GM12878 (cell line): Measurements from ENCODE around the gene INSYN2B. TPM values are rescaled to one million over a fixed set of nuclear protein-coding genes. Genes with fewer than 3 reads are reported as not detected.

Source experiments
- ATAC-seq: fragments of 200-7000 bp; cut with Tn5 transposase; 3 replicates; pipeline ENCODE4 v1.9.1; 2020; ENCODE audit warnings: mild to moderate bottlenecking, moderate library complexity
- BruUV-seq: library from RNA; stranded (reverse); fragments of 400-500 nt; replicated peaks from 2 replicates; lab custom pipeline; 2021; lab: Mats Ljungman, UMichigan
- CTCF ChIA-PET: fragments of 300-600 bp; sonication (Branson Sonifier 250); formaldehyde crosslinking; extraction: SDS; loops from one replicate; lab custom pipeline; 2021; ENCODE audit warnings: inconsistent platforms; lab: Yijun Ruan, JAX
- POLR2A ChIA-PET: fragments of 350-600 bp; formaldehyde crosslinking; extraction: SDS; loops from one replicate; lab custom pipeline; 2021; ENCODE audit warnings: inconsistent platforms; lab: Charles Lee
- RAD21 ChIA-PET: fragments of 300-600 bp; sonication (Branson Sonifier 250); formaldehyde crosslinking; loops from one replicate; lab custom pipeline; 2023; ENCODE audit warnings: antibody characterized with exemption; ENCODE audit not compliant: unreplicated experiment; lab: Charles Lee
- SMC1A ChIA-PET: fragments of 300-600 bp; sonication (Branson Sonifier 250); formaldehyde crosslinking; loops from one replicate; lab custom pipeline; 2023; ENCODE audit not compliant: unreplicated experiment, uncharacterized antibody; lab: Charles Lee
- DNase-seq: peaks from one replicate; pipeline ENCODE4 v3.0.0-alpha.2; 2011; ENCODE audit warnings: low read depth, low spot score
- FAIRE-seq: peaks from 3 replicates; lab custom pipeline; 2011; peaks lifted over from hg19 to GRCh38; lab: Jason Lieb, UNC
- H2AFZ ChIP-seq: 2 replicates; pipeline ENCODE4 v1.6.0; 2011; ENCODE audit warnings: low read depth, low read length, control low read depth; ENCODE audit not compliant: control insufficient read depth
- H3K27ac ChIP-seq: 2 replicates; pipeline ENCODE4 v1.5.1; 2011; ENCODE audit warnings: control low read depth; ENCODE audit not compliant: control insufficient read depth, insufficient read depth
- H3K27me3 ChIP-seq, 2 experiments: replicated peaks in 1 of 2; 2 replicates each; pipeline versions ENCODE4 v1.6.0 to v1.6.1; 2011; ENCODE audit warnings: low read length in 1 of 2; ENCODE audit not compliant: control insufficient read depth in 2 of 2, insufficient read depth in 2 of 2
- H3K36me3 ChIP-seq, 2 experiments: 2 replicates each; pipeline ENCODE4 v1.5.1; 2011; ENCODE audit warnings: low read length in 1 of 2; ENCODE audit not compliant: control insufficient read depth in 2 of 2, insufficient read depth in 2 of 2
- H3K4me1 ChIP-seq: 2 replicates; pipeline ENCODE4 v1.6.1; 2011; ENCODE audit warnings: mild to moderate bottlenecking, low read length, moderate library complexity, mixed read lengths; ENCODE audit not compliant: control insufficient read depth, insufficient read depth
- H3K4me2 ChIP-seq: 2 replicates; pipeline ENCODE4 v1.6.0; 2011; ENCODE audit warnings: control low read depth; ENCODE audit not compliant: control insufficient read depth, insufficient read depth
- H3K4me3 ChIP-seq: fragments of 200-600 bp; sonication (generic); 2 replicates; pipeline ENCODE4 v1.5.1; 2016
- H3K79me2 ChIP-seq: 2 replicates; pipeline ENCODE4 v1.6.0; 2011; ENCODE audit warnings: low read length; ENCODE audit not compliant: control insufficient read depth, insufficient read depth
- H3K9ac ChIP-seq: 2 replicates; pipeline ENCODE4 v1.8.0; 2011; ENCODE audit warnings: low read length, control low read depth, mixed read lengths; ENCODE audit not compliant: control insufficient read depth, insufficient read depth
- H3K9me3 ChIP-seq: replicated peaks from 3 replicates; pipeline ENCODE4 v1.5.1; 2011; ENCODE audit warnings: mild to moderate bottlenecking, low read length; ENCODE audit not compliant: control insufficient read depth, insufficient read depth
- H4K20me1 ChIP-seq: 2 replicates; pipeline ENCODE4 v1.6.0; 2011; ENCODE audit not compliant: control insufficient read depth, insufficient read depth
- CEBPB ChIP-seq, 2 experiments: fragments of 150-350 bp in 1 of 2; IDR thresholded peaks; 2 replicates each; pipeline ENCODE4 v1.6.1; 2012 to 2014; ENCODE audit warnings: low read depth in 2 of 2, low read length in 2 of 2, borderline replicate concordance in 1 of 2, inconsistent platforms in 1 of 2
- E2F4 ChIP-seq: IDR thresholded peaks from 2 replicates; pipeline ENCODE4 v1.6.1; 2012; ENCODE audit warnings: low read depth, low read length, improper control_type of control experiment
- EGR1 ChIP-seq, 2 experiments: IDR thresholded peaks; 1 replicate in 1 of 2; 2 replicates in 1 of 2; pipeline ENCODE4 v1.6.1; 2011 to 2012; ENCODE audit warnings: low read depth in 2 of 2, low read length in 2 of 2, borderline replicate concordance in 1 of 2, mild to moderate bottlenecking in 1 of 2, moderate library complexity in 1 of 2
- GABPA ChIP-seq: IDR thresholded peaks from 2 replicates; pipeline ENCODE4 v1.6.1; 2014; ENCODE audit warnings: antibody characterized with exemption, low read depth, mild to moderate bottlenecking, inconsistent platforms
- IKZF2 ChIP-seq, 2 experiments: fragments of 450-650 bp; IDR thresholded peaks; 2 replicates each; pipeline ENCODE4 v1.6.1; 2017; ENCODE audit warnings: mild to moderate bottlenecking in 2 of 2, moderate library complexity in 2 of 2
- NFYA ChIP-seq: IDR thresholded peaks from 2 replicates; pipeline ENCODE4 v1.6.1; 2011; ENCODE audit warnings: low read depth, mild to moderate bottlenecking, low read length, improper control_type of control experiment, borderline replicate concordance
- USF2 ChIP-seq: IDR thresholded peaks from 2 replicates; pipeline ENCODE4 v1.6.1; 2011; ENCODE audit warnings: low read depth, low read length, improper control_type of control experiment, borderline replicate concordance
- ZNF274 ChIP-seq: IDR thresholded peaks from one replicate; pipeline ENCODE4 v1.8.0; 2011; ENCODE audit not compliant: insufficient read length, insufficient read depth
- WGBS: methylation state at CpG from one replicate; pipeline ENCODE4 v1.1.6; 2016; ENCODE audit warnings: low lambda C conversion rate; ENCODE audit not compliant: insufficient replicate concordance, insufficient coverage; ENCODE audit errors: missing lambda C conversion rate; 5-methylcytosine and 5-hydroxymethylcytosine counted together
- in situ Hi-C: fragments of 300-500 bp; cut with MboI; formaldehyde crosslinking; loops from 9 replicates; pipeline ENCODE4 v1.14.3; 2018; ENCODE audit warnings: mixed read lengths
- intact Hi-C: fragments of 100-400 bp; cut with micrococcal nuclease; formaldehyde crosslinking; loops from one replicate; pipeline ENCODE4 v1.14.2; 2022; ENCODE audit not compliant: unreplicated experiment
- polyA plus RNA-seq, 11 experiments: library from polyadenylated mRNA; depleted of rRNA in 4 of 11; unstranded in 6 of 11; stranded (reverse) in 5 of 11; fragments of >200 nt; fragmentation: Nextera tagmentation in 4 of 11; fragmentation: Illumina TruSeq in 1 of 11; extraction: Ambion mirVana in 4 of 11; extraction: Trizol in 1 of 11; gene quantifications; 1 replicate in 1 of 11; 2 replicates in 10 of 11; pipeline versions ENCODE4 v1.2.1 to v1.2.3, GENCODE V29; 2011 to 2016; ENCODE audit warnings: inconsistent platforms in 2 of 11, missing spikeins in 2 of 11, low read depth in 1 of 11
- total RNA-seq, 4 experiments: library from RNA; depleted of rRNA in 3 of 4; stranded (reverse); fragments of >200 nt in 3 of 4; fragmentation: Illumina TruSeq in 1 of 4; extraction: Trizol in 1 of 4; gene quantifications; 2 replicates each; pipeline versions ENCODE4 v1.2.1 to v1.2.3, GENCODE V29; 2013 to 2021

The INSYN2B gene
- total and polyA plus RNA-seq, 10 of the 15 experiments (the other 5 are each of a cell fraction or from before 2014, with no cell fraction given) = 0.05 to 0.27 (median 0.13) TPM; not detected in 7

- H3K9ac ChIP-seq = no peak overlapping the region
- no peak overlapping the region for H3K27ac ChIP-seq
- TF ChIP-seq EGR1 (IDR thresholded peaks at IDR 0.05; ENCODE audit: borderline replicate concordance in 1 of 2, low read depth in 2 of 2, low read length in 2 of 2) (no peak), IKZF2 (IDR thresholded peaks at IDR 0.05) (no peak), USF2 (no peak), E2F4 (no peak), CEBPB (IDR thresholded peaks at IDR 0.05; ENCODE audit: borderline replicate concordance in 1 of 2, low read depth in 2 of 2, low read length in 2 of 2) (no peak), GABPA (no peak), NFYA (no peak), ZNF274 (no peak)
- DNase-seq = no peak
- no peak for FAIRE-seq
- in situ Hi-C loops = no loop called here
- no peaks in the 10 kb centered on the region for H3K27me3 ChIP-seq
- CTCF ChIA-PET = no interaction called here
- peaks cover under 1 to 2% of the 10 kb centered on the region in 2 experiments for H3K36me3 ChIP-seq
- no peaks in the 10 kb centered on the region for H4K20me1 ChIP-seq
- SMC1A ChIA-PET = interaction anchor here (1.0 to 1.3 kb wide), 3 partner anchors 9 to 35 kb away, joined by 3 read pairs; no protein-coding TSS in a partner anchor
- intact Hi-C loops = no loop called here
- H3K4me2 ChIP-seq = no peak overlapping the region
- no peak overlapping the region for H3K4me3 ChIP-seq
- RAD21 ChIA-PET = interaction anchor here (1.5 kb wide), 1 partner anchor 134 kb away, joined by 5 read pairs; no protein-coding TSS in a partner anchor
- H3K4me1 ChIP-seq = peaks cover 4% of the 10 kb centered on the region; the same call in 1 of the 2 replicates
- ATAC-seq = no peak
- H2AFZ ChIP-seq = no peak overlapping the region
- POLR2A ChIA-PET = interaction anchor here (0.7 kb wide), 1 partner anchor 89 kb away, joined by 4 read pairs; no protein-coding TSS in a partner anchor
- no peaks in the 10 kb centered on the region for H3K79me2 ChIP-seq
- no TSS peak for BruUV-seq
- no peaks in the 10 kb centered on the region for H3K9me3 ChIP-seq
- WGBS = 100% methylated on average over 2 of the region's 2 CpGs
These were observed 40.6 kb downstream of the INSYN2B start for GRCh38 chr5:169939731-169940130.
